NCI-H1436 (cell line): ENCODE results near the gene PAX6.

Source experiments
- DNase-seq: peaks from one replicate; lab custom pipeline; 2025; lab: John Stamatoyannopoulos, UW

Gene PAX6

DNA sequence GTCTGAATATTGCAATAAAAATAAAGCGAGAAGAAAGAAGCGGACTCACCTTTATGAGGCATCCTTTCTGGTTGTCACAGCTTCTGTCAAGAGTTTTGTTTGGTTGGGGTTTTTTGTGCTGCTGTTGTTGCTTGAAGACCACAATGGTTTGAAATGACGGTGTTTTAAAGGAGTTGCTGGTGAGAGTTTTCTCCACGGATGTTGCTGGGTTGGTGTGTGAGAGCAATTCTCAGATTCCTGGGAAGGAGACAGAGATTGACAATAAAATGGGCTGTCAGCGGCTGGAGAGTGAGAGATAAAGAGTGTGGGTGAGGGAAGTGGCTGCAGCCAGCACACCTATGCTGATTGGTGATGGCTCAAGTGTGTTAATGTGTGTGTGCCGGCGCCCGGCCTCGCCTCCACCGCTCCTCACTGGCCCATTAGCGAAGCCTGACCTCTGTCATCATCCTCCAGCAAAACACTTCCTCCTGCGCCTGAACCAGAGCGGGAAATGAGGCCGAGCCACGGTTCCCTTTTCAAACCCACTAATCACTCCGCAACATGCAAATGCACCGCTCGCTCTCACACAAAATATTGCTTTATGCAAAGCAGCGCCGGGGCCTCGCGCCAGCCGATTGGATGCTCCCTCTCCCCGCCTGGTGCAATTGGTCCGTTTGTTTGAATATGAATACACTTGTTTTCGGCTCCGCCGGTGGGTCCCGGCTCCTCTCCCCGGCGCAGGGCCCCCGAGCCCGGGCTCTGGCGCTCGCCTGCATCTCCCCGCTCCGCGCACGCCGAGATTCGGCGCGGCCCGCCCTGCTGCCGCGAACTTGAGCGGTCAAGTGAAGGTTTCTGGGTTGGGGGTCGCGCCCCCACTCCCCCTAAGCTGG, at the start of gene PAX6:
Gene PAX6, minus strand, starts transcription at position 544 of the 869 bp plus-strand sequence. CDS start 4,911 bp downstream, outside the sequence.
- DNase-seq = peak; percentile 66

DNA sequence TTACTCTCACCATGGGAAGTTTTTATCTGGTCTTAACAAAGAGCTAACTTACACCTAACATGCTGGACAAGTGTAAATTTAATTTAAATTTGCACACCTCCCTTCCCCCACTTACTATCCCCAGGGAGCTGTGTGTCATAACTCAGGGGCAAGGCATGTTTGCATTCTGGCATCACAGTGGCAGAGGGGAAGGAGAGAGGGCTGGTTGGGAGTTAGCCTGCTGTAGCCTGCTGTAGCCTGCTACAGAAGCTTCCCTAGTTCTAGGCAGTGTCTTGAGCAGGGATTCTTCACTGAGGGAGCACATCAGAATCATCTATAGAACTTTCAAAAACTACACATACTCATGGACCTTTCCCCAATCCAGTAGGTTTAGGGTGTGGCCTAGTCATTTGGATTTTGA, 49.3 kb upstream of the PAX6 start:
- no peak for DNase-seq

DNA sequence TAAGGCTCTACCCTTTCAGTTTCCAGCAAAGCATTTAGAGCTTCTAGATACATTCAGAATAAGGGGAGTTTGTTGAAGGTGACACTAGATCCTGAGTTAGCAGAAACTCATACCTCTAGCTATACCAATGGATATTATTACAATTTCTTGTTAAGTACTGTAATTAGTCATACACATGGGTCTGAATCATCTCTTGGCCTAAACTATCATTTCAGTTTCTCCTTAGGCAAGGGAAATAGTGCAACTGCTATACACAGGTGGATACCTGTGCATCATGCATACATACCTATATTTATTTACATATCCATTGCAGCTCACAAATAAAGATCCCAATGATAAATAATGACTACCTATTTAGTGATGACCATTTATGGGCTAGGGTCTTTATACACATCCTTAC, 45.1 kb upstream of the PAX6 start:
- no peak for DNase-seq

DNA sequence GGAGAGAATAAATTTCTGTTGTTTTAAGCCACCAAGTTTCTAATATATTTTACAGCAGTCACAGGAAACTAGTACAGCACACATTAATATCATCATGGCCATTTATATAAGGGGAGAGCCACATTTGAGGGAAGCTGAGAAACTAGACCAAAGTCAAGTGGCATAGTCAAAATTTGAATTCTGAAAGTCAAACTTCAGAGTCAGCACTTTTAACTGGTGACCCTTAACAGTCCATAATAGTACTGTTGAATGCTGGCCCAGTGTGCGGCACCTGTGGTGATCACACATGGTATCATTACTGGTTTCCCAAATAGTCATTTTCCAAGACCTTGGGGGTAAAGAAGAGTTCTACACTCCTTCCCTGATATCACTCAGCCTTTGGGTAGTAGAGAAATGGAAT, 44.3 kb upstream of the PAX6 start:
- no peak for DNase-seq

- no peak for DNase-seq
These were observed 39.2 kb upstream of the PAX6 start for GRCh38 chr11:31850365-31850764.

DNA sequence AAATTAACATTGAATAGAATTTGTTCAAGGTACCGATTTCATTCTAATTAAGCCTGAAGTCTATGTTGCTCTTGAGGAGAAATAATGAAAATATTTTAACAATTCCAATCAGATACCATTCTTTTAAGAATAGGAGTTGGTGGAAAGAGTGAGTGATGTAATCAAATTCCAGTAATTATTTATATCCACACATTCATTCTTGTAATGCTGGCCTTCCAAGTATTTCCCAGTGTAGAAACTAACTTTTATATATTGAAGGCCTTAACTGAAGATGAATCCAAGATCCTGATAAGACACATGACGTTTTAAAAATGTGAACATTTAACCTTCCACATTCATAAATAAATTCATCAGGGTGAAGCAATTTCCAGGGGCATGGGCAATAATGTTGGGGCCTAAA, 36.6 kb upstream of the PAX6 start:
- DNase-seq = no peak

- DNase-seq = no peak
These were observed 34.2 kb upstream of the PAX6 start for GRCh38 chr11:31845331-31845730.

GRCh38 chr11:31844351-31844750, 33.2 kb upstream of the PAX6 start:
- no peak for DNase-seq

DNA sequence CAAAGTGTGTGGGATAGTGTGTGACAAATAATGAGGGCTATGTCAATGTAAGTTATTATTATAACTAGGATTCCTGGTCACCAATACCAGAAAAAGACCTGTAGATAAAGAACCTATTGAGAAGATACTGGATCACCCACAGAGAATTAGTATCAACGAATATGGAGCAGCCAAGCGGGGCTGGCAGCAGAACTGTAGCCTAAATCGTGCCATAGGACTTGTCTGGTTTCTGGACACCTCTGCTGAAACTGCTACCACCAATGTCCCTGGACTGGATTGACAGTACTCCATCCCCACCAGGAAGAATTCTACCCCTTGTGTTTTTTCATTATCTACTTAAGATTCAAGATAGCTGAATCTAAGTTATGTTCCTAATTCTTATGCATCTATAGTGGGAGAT, 30.3 kb upstream of the PAX6 start:
- DNase-seq = no peak

GRCh38 chr11:31834237-31834636, 23.1 kb upstream of the PAX6 start:
- DNase-seq = no peak

DNA sequence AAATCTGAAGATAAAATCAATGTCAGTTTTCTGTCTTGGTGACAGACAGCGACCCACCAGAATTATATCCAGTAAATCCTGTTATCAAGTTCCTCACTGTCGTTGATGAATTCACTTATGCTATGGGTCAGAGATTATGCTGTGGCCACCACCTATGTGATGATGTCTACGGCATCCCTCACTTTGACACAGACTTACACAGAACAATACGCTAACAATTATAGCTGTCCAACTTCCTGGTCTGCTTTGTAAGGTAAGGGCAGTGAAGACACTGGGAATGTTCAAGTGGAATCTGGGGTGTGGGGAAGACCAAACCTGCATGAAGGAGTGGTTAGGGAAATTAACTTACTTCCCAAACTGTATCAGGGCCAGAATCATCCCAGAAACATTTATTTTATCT, 19.3 kb upstream of the PAX6 start:
- DNase-seq = no peak

- DNase-seq = no peak
These were observed 17.1 kb upstream of the PAX6 start for GRCh38 chr11:31828217-31828616.

DNA sequence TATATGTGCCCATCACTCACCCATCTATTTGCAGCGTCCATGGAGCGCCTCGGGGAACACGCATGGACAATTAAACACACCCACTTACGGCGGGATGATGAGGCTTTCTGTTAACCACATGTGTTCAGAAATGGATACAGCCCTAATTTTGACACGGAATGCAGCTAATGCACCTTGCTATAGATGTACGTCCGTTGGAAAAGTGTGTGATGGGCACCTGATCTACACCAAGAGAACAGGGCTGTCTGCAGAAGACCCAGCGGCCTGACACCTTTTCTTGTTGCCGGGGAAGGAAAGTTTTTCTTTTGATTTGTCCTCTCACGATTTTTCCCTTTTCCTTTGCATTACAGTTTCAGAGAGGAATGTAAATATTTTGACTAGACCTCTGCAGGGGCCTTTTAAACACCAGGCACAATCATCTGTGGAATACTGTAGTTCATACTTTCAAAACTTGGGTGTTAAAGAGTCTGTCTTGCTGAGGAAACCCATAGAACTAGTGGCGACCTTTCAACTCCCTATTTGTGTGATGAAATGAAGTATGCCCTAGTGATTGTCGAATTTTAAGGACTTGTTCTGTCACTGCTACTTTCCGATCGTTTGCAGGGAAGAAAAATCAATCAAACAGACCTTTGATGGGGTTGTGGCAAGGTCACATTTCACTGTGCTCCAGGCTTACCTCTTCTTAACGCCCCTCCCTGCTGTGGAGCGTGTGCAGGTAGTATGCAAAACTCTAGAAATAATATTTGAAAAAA, 16.5 kb upstream of the PAX6 start:
- DNase-seq = no peak

DNA sequence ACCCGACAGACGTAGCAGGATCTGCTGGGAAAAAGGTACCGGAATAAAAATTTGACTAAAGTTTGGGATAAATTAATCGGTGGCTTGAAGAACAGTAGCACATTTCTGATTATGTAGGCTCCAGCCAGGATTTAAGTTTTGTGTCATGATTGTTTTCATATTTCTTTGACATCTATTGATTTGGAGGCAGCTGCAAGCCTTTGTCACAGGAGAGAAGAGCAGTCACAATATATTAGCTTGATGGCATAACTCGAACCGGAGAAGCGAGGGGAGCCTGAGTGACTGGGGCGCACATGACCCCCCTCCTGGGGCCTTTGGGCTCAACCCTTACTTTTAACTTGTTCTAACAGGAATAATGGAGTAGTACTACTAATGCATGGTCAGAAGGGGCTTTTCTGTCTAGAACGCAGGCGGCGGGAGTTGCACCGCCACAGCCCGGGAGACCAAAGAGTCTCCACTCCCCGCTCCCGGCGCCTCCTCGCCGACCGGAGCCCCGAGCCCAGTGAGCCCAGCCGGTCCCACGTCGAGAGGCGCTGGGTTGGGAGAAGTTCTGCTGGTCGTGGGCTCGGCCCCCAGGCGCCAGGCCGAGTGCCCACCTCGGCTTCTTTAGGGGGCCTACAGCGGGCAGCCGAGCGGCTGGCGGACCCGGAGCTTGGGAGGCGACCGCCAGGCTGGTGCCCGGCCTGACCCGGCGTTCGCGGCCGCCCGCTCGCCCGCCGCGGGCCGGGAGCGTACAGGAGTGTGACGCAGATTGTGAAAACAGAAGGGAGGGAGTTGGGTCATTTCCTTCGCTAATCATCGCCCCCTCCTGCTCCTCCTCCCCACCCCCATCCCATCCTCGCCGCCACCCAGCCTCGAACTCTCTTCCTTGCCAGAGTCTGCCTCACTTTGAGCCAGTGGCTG, 15.7 kb upstream of the PAX6 start:
- DNase-seq = no peak

- no peak for DNase-seq
These were observed 14.8 kb upstream of the PAX6 start for GRCh38 chr11:31825838-31826484.

- no peak for DNase-seq
These were observed 14.0 kb upstream of the PAX6 start for GRCh38 chr11:31824879-31825837.

- DNase-seq = no peak
These were observed 13.3 kb upstream of the PAX6 start for GRCh38 chr11:31824332-31824878.

DNA sequence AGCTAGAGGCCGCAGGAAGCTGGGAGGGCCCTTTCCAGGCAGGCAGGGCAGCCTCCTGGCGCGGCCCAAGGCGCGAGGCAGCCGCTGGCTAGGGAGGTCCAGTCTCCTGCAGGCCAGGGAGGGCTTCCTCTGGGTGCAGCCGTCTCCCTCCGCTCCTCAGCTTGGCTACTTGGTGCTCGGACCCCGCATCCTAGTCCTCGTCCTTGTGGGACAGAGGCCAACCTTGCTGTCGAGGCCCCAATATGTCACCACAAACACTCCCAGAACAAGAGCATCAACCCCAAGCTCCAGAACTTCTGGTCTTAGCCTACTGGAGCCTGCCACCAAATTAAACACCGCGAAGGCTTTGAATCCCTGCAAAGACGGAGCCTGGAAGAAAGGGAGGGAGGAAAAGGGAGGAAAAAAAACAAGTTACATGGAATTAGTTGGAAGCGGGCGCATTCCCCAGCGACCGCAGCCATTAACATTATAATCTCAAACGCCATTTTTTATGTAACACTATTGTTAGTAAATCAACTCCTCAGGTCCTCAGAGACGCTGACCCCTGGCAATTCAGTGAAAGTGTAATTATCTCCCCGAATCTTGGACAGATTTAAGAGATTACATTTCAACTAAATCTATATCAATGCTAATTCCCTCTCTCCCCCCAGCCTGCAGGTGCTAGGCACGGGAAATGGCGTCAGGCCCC, 12.7 kb upstream of the PAX6 start:
- no peak for DNase-seq

- DNase-seq = no peak
These were observed 12.0 kb upstream of the PAX6 start for GRCh38 chr11:31822927-31823643.
